ENCODE results near the gene MRPL20. TPM values are rescaled to one million over a fixed set of nuclear protein-coding genes. Genes with fewer than 3 reads are reported as not detected.

MRPL20 gene
- polyA plus RNA-seq, 1 donor (not counting 4 experiments of a cell fraction or from before 2014, with no cell fraction given) = 133 TPM

DNA sequence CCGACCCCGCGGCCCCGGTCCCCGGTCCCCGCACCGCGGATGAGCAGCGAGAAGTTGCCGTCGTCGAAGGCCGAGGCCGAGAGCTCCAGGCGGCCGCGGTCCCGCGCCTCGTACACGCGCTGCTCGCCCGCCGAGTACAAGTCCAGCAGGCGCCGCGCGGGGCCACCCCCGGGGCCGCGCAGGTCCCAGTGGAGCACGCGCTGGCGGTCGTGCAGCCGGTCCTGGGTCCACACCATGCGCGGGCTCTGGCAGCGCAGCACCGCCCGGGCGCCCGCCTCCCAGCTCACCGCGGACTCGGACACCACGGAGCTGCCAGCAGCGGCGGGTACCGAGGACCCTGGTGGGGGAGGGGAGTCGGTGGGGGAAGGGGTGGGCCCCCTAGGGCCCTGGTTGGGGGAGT is 51.7 kb downstream of the MRPL20 start:
- Histone ChIP-seq H3K4me3 (ENCODE audit: control insufficient read depth in 2 of 3, extremely low read depth in 1 of 3, insufficient read depth in 2 of 3, low read depth in 1 of 3, low read length in 3 of 3) (no peak overlapping the region), H3K9ac (ENCODE audit: control insufficient read depth, extremely low read depth, insufficient read depth, low read length) (no peak overlapping the region), H3K9me1 (ENCODE audit: control insufficient read depth, extremely low read depth, insufficient read depth, low read length) (no peaks in the 10 kb centered on the region), H4K20me1 (ENCODE audit: control insufficient read depth, extremely low read depth, insufficient read depth, low read length) (no peaks in the 10 kb centered on the region), H3K36me3 (ENCODE audit: control insufficient read depth in 2 of 2, extremely low read depth in 1 of 2, insufficient read depth in 2 of 2, low read length in 2 of 2) (no peaks in the 10 kb centered on the region), H3K27ac (ENCODE audit: control insufficient read depth, insufficient read depth, low read length) (no peak overlapping the region), H3K4me1 (ENCODE audit: control insufficient read depth, extremely low read depth, insufficient read depth, low read length) (peaks cover 18% of the 10 kb centered on the region), H3K4me2 (ENCODE audit: control insufficient read depth, extremely low read depth, insufficient read depth, low read depth, low read length) (no peak overlapping the region), H3K27me3 (ENCODE audit: control insufficient read depth, extremely low read depth, insufficient read depth, low read length) (peaks cover 8% of the 10 kb centered on the region), H3K9me3 (ENCODE audit: control insufficient read depth, low read depth, low read length) (no peaks in the 10 kb centered on the region), H2AFZ (ENCODE audit: control insufficient read depth, low read length) (no peak overlapping the region), H3K79me2 (ENCODE audit: control insufficient read depth, insufficient read depth, low read length) (no peaks in the 10 kb centered on the region)
- DNase-seq (ENCODE audit: low read depth, low spot score) (no peak), FAIRE-seq (no peak)
- dilution Hi-C loops (cut with MboI; ENCODE audit: extremely low pct_ligation_motif_present, low sequenced_read_pairs) = no loop called here
- TF ChIP-seq EZH2 (IDR thresholded peaks at IDR 0.05; ENCODE audit: low read length) = no peak
- TF ChIP-seq, protein P1, sequence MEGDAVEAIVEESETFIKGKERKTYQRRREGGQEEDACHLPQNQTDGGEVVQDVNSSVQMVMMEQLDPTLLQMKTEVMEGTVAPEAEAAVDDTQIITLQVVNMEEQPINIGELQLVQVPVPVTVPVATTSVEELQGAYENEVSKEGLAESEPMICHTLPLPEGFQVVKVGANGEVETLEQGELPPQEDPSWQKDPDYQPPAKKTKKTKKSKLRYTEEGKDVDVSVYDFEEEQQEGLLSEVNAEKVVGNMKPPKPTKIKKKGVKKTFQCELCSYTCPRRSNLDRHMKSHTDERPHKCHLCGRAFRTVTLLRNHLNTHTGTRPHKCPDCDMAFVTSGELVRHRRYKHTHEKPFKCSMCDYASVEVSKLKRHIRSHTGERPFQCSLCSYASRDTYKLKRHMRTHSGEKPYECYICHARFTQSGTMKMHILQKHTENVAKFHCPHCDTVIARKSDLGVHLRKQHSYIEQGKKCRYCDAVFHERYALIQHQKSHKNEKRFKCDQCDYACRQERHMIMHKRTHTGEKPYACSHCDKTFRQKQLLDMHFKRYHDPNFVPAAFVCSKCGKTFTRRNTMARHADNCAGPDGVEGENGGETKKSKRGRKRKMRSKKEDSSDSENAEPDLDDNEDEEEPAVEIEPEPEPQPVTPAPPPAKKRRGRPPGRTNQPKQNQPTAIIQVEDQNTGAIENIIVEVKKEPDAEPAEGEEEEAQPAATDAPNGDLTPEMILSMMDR (optimal IDR thresholded peaks at IDR 0.05 in 1 of 3, IDR thresholded peaks at IDR 0.05 in 1 of 3, conservative IDR thresholded peaks at IDR 0.05 in 1 of 3; ENCODE audit: extremely low read depth in 1 of 3, insufficient read depth in 2 of 3, low read length in 3 of 3) = no peak

DNA sequence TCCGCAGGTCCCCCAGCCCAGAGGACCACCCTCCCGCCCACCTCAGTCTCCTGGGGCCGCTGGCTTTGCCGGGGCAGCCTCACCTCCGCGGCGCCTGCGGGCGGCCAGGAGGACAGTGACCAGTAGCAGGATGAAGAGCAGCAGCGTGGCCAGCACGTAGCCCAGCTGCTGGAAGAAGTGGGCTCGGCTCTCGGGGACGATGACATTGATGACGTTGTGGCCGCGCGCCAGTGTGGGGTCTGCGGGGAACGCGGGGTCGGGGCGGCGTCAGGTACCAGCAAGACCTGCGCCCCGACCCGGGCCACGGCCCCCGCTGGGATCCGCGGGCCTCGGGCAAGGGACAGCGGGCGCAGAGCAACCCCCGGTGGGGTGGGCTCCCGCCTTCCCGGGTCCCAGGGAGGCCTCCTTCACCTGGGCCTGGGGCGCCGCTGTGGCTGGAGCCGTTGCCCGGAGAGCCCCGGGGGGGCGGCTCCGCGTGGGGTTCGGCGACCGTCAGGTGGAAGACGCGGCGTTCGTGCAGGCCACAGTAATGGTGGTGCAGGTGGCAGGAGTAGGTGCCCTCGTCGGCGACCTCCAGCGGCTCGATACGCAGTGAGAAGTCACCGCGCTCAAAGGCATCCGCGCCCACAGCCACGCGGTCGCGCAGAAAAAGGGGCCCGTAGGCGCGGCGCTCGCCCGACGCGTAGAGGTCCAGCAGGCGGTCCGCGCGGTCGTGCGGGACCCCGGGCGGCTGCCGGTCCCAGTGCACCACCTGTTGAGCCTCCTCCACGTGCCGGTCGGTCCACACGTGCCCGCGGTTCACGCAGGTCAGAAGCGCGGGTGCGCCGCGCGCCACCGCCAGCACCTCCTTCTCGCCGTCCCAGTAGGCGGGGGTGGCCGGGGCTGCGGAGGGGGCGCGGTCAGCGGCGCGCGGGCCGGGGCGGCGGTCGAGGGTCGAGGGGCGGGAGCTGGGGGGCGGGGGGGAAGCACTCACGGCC is 52.5 kb downstream of the MRPL20 start:
- peaks cover 9% of the 10 kb centered on the region for H3K4me1 ChIP-seq (ENCODE audit: control insufficient read depth, extremely low read depth, insufficient read depth, low read length)
- TF ChIP-seq EZH2 (IDR thresholded peaks at IDR 0.05; ENCODE audit: low read length) = no peak
- TF ChIP-seq, protein P1 (optimal IDR thresholded peaks at IDR 0.05 in 1 of 3, IDR thresholded peaks at IDR 0.05 in 1 of 3, conservative IDR thresholded peaks at IDR 0.05 in 1 of 3; ENCODE audit: extremely low read depth in 1 of 3, insufficient read depth in 2 of 3, low read length in 3 of 3) = no peak
- H3K79me2 ChIP-seq (ENCODE audit: control insufficient read depth, insufficient read depth, low read length) = no peaks in the 10 kb centered on the region
- no peak overlapping the region for H3K4me2 ChIP-seq (ENCODE audit: control insufficient read depth, extremely low read depth, insufficient read depth, low read depth, low read length)
- no peaks in the 10 kb centered on the region for H3K36me3 ChIP-seq (ENCODE audit: control insufficient read depth in 2 of 2, extremely low read depth in 1 of 2, insufficient read depth in 2 of 2, low read length in 2 of 2)
- no peak for DNase-seq (ENCODE audit: low read depth, low spot score)
- no peaks in the 10 kb centered on the region for H4K20me1 ChIP-seq (ENCODE audit: control insufficient read depth, extremely low read depth, insufficient read depth, low read length)
- H3K9me3 ChIP-seq (ENCODE audit: control insufficient read depth, low read depth, low read length) = no peaks in the 10 kb centered on the region
- no peak overlapping the region for H3K9ac ChIP-seq (ENCODE audit: control insufficient read depth, extremely low read depth, insufficient read depth, low read length)
- no peaks in the 10 kb centered on the region for H3K9me1 ChIP-seq (ENCODE audit: control insufficient read depth, extremely low read depth, insufficient read depth, low read length)
- dilution Hi-C loops (cut with MboI; ENCODE audit: extremely low pct_ligation_motif_present, low sequenced_read_pairs) = no loop called here
- no peak overlapping the region for H3K4me3 ChIP-seq (ENCODE audit: control insufficient read depth in 2 of 3, extremely low read depth in 1 of 3, insufficient read depth in 2 of 3, low read depth in 1 of 3, low read length in 3 of 3)
- H3K27me3 ChIP-seq (ENCODE audit: control insufficient read depth, extremely low read depth, insufficient read depth, low read length) = peaks cover 8% of the 10 kb centered on the region
- H2AFZ ChIP-seq (ENCODE audit: control insufficient read depth, low read length) = no peak overlapping the region
- H3K27ac ChIP-seq (ENCODE audit: control insufficient read depth, insufficient read depth, low read length) = no peak overlapping the region
- FAIRE-seq = no peak

Measured in keratinocyte (primary cell).